Parathyroid adenoma (tissue), 2 donors: ENCODE results near the gene RAD21L1.

Experiments used
- H2AFZ ChIP-seq: fragments of 300-600 bp; sonication (generic); one replicate; pipeline ENCODE4 v1.7.0; 2017; ENCODE audit warnings: antibody characterized with exemption, mild to moderate bottlenecking
- H3K27ac ChIP-seq: fragments of 300-600 bp; sonication (generic); one replicate; pipeline ENCODE4 v1.7.0; 2017
- H3K27me3 ChIP-seq: fragments of 300-600 bp; sonication (generic); one replicate; pipeline ENCODE4 v1.7.0; 2017; ENCODE audit warnings: low read length; ENCODE audit not compliant: control insufficient read depth, insufficient read depth
- H3K36me3 ChIP-seq: fragments of 300-600 bp; sonication (generic); one replicate; pipeline ENCODE4 v1.7.0; 2017; ENCODE audit warnings: low read length; ENCODE audit not compliant: control insufficient read depth, insufficient read depth
- H3K4me1 ChIP-seq: fragments of 300-600 bp; sonication (generic); one replicate; pipeline ENCODE4 v1.7.0; 2017; ENCODE audit warnings: control low read depth
- H3K4me2 ChIP-seq: fragments of 300-600 bp; sonication (generic); one replicate; pipeline ENCODE4 v1.7.0; 2017; ENCODE audit warnings: low read length
- H3K4me3 ChIP-seq: fragments of 300-600 bp; sonication (generic); one replicate; pipeline ENCODE4 v1.7.0; 2017; ENCODE audit warnings: low read depth, low read length
- H3K79me2 ChIP-seq: fragments of 300-600 bp; sonication (generic); one replicate; pipeline ENCODE4 v1.7.0; 2017; ENCODE audit warnings: control low read depth
- H3K9ac ChIP-seq: fragments of 300-600 bp; sonication (generic); one replicate; pipeline ENCODE4 v1.7.0; 2017; ENCODE audit warnings: mild to moderate bottlenecking
- H3K9me3 ChIP-seq: fragments of 300-600 bp; sonication (generic); one replicate; pipeline ENCODE4 v1.7.0; 2017; ENCODE audit warnings: low read length; ENCODE audit not compliant: control insufficient read depth
- TF ChIP-seq, protein P1 (sequence below): fragments of 300-600 bp; sonication (generic); IDR thresholded peaks from one replicate; pipeline ENCODE4 v1.7.0; 2017; ENCODE audit warnings: antibody characterized with exemption, mild to moderate bottlenecking
- donor health status: primary hyperparathyroidism.

Gene RAD21L1

DNA sequence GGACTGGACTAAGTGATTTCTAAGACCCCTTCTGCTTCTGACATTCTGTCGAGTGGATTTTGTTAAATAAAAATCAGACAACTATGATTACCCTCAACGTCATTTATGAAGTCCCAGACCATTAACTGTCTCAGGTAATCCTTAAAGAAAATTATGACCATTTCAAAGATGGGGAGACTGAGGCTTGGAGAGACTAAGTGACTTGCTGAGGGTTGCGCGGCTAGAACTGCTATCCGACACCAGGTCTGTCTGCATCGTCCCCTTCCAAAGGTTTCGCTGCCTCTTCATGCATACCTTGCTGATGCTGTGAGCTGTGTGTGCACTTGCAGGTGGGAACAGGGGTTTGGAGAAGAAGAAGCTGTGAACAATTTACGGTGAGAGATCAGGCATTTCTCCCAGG is 43.4 kb downstream of the RAD21L1 start:
- H3K79me2 ChIP-seq: peaks cover 2% of the 10 kb centered on the region
- TF ChIP-seq, protein P1, sequence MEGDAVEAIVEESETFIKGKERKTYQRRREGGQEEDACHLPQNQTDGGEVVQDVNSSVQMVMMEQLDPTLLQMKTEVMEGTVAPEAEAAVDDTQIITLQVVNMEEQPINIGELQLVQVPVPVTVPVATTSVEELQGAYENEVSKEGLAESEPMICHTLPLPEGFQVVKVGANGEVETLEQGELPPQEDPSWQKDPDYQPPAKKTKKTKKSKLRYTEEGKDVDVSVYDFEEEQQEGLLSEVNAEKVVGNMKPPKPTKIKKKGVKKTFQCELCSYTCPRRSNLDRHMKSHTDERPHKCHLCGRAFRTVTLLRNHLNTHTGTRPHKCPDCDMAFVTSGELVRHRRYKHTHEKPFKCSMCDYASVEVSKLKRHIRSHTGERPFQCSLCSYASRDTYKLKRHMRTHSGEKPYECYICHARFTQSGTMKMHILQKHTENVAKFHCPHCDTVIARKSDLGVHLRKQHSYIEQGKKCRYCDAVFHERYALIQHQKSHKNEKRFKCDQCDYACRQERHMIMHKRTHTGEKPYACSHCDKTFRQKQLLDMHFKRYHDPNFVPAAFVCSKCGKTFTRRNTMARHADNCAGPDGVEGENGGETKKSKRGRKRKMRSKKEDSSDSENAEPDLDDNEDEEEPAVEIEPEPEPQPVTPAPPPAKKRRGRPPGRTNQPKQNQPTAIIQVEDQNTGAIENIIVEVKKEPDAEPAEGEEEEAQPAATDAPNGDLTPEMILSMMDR: no peak
- H3K9ac ChIP-seq: no peak overlapping the region
- no peaks in the 10 kb centered on the region for H3K36me3 ChIP-seq
- H3K27me3 ChIP-seq: no peaks in the 10 kb centered on the region
- H3K4me2 ChIP-seq: no peak overlapping the region
- no peak overlapping the region for H3K4me3 ChIP-seq
- no peaks in the 10 kb centered on the region for H3K9me3 ChIP-seq
- no peak overlapping the region for H3K27ac ChIP-seq
- H3K4me1 ChIP-seq: peaks cover 10% of the 10 kb centered on the region
- no peak overlapping the region for H2AFZ ChIP-seq

DNA sequence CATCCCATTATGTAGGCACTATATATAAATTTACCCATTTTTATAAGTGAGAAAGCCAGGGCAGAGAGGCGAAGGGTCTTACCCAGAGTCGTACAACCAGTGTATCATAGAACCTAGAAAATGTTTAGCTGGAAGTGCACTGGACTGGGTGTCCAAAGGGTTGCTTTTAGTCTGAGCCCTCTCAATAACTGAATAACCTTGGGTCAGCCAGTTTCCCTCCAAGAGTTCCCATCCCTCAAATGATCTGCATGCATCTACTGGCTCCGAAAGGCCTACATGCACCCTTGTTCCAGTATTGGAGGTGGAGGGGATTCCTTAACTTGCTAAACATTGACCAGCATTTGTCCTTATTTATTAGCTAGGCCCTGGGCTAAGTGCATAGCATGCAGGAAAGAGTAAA is 44.0 kb downstream of the RAD21L1 start:
- H3K9me3 ChIP-seq: no peaks in the 10 kb centered on the region
- H3K4me3 ChIP-seq: no peak overlapping the region
- no peaks in the 10 kb centered on the region for H3K36me3 ChIP-seq
- no peak overlapping the region for H3K9ac ChIP-seq
- H3K4me2 ChIP-seq: no peak overlapping the region
- no peaks in the 10 kb centered on the region for H3K27me3 ChIP-seq
- H3K4me1 ChIP-seq: peaks cover 10% of the 10 kb centered on the region
- H2AFZ ChIP-seq: no peak overlapping the region
- peaks cover 2% of the 10 kb centered on the region for H3K79me2 ChIP-seq
- no peak overlapping the region for H3K27ac ChIP-seq
- TF ChIP-seq, protein P1: no peak

DNA sequence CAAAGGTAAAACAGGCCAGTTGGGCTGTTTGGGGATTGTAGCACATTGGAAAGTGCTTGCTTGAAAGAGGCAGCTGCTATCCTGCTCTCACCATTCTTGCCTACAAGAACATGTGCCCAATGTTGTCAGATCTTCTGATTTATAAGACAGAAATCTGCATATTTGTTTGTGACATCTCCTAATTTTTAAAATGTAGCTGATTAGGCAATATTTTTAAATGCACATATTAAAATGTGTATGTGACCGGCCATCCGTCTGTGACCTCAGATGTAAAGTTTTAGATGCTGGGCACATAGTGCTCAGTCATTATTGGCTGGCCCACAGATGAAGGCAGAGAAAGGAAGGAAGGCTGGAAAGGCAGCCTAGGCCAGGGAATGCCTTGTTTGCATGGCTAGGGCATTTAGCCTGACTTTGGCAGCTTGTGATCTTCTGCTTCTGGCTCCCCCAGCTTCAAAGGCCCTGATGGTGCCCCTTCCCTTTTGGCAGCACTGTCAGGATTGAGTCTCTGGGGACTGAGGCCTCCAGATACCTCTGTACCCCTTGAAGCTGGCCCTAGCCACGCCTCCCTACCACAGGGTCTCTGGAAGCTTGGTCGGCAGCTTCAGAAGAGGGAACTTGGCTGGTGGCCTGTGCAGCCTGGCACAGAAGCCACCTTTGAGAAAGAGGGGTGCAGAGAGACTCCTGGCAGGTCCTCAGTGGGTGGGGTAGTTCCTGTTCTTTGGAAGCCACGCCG is 46.7 kb downstream of the RAD21L1 start:
- TF ChIP-seq, protein P1: no peak

DNA sequence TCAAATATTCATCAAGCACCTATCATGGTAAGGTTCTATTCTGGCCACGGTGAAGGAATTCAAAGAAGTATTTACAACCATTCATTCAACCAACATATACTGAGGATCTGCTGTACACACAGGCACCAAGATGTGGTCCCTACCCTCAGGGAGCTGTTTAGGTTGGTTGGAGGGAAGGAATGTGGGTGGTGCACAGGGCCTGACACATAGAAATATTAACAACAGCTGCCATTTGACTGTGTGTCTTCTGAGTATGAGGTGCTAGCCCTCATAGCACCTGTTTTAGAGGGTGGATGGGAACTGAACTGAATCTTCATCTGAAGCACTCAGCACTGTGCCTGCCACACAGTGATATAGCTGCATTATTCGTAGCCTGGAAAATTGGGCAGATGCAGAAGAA is 47.5 kb downstream of the RAD21L1 start:
- H3K9me3 ChIP-seq: no peaks in the 10 kb centered on the region
- no peak overlapping the region for H3K4me2 ChIP-seq
- H3K4me3 ChIP-seq: no peak overlapping the region
- TF ChIP-seq, protein P1: no peak
- no peak overlapping the region for H3K27ac ChIP-seq
- H3K27me3 ChIP-seq: no peaks in the 10 kb centered on the region
- H3K79me2 ChIP-seq: peaks cover 6% of the 10 kb centered on the region
- no peak overlapping the region for H2AFZ ChIP-seq
- no peak overlapping the region for H3K9ac ChIP-seq
- H3K4me1 ChIP-seq: peaks cover 7% of the 10 kb centered on the region
- no peaks in the 10 kb centered on the region for H3K36me3 ChIP-seq

More for the DNA sequence above, 46.7 kb downstream of the RAD21L1 start:
- Histone ChIP-seq H2AFZ (no peak overlapping the region), H3K4me2 (no peak overlapping the region), H3K36me3 (no peaks in the 10 kb centered on the region), H3K4me1 (peaks cover 7% of the 10 kb centered on the region), H3K9me3 (no peaks in the 10 kb centered on the region), H3K27ac (no peak overlapping the region), H3K9ac (no peak overlapping the region), H3K4me3 (no peak overlapping the region), H3K27me3 (no peaks in the 10 kb centered on the region), H3K79me2 (peaks cover 4% of the 10 kb centered on the region)
